ENCODE measurements around the gene TUBB6. TPM values are rescaled to one million over a fixed set of nuclear protein-coding genes. Genes with fewer than 3 reads are reported as not detected.

Gene TUBB6
- total and polyA plus RNA-seq, 2 donors (not counting 1 experiment from before 2014, with no cell fraction given) = 269 to 646 TPM

DNA sequence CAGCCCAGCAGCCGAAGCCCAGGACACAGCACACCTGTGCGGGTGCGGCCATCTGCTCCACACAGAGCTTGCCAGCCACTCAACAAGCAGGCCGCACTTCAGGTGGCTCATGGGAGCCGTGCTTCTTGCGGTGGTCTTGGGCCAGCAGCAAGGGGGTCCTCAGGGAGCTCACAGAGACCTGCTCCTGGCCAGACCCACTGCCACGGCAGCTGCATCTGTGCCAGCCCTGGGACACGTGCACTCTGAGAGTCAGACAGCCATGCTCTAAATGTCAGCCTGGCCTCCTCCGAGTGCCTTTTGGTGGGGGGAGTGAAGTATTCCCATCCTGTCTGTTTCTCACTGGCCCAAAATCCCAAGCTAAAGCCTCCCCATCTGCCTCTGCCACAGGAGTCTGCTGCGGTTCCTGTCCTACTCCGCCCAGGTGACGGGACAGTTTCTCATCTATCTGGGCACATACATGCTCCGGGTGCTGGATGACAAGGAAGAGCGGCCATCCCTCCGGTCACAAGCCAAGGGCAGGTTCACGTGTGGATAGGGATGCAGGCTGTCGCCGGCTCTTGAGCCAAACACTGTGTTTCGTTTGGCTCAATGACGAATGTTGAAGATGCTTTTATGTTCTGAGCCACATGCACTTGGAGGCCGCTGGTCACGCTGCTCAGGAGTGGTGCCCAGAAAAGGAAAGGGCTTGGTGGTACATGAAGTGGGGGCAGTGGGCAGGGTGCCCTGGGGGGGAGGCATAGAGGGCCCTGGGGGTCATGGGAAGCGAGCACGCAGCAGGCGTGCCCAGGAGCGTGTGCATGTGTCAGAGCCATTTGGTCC is 31.1 kb upstream of the TUBB6 start:
- Histone ChIP-seq H3K79me2 (ENCODE audit: control insufficient read depth, insufficient read depth, low read length) (no peaks in the 10 kb centered on the region), H4K20me1 (ENCODE audit: control insufficient read depth, extremely low read depth, insufficient read depth, low read length) (no peaks in the 10 kb centered on the region), H3K27me3 (ENCODE audit: control insufficient read depth, insufficient read depth, low read length) (no peaks in the 10 kb centered on the region), H3K4me2 (ENCODE audit: extremely low read depth, insufficient read depth, low read length) (no peak overlapping the region), H3K27ac (ENCODE audit: insufficient read depth, low read length) (no peak overlapping the region), H3K4me3 (replicated peaks in 1 of 4; ENCODE audit: control extremely low read depth in 1 of 4, insufficient read depth in 1 of 4, low read depth in 3 of 4, low read length in 4 of 4) (no peak overlapping the region), H3K36me3 (ENCODE audit: control insufficient read depth, insufficient read depth, low read length) (no peaks in the 10 kb centered on the region), H3K9me3 (ENCODE audit: control insufficient read depth, insufficient read depth, low read depth, low read length) (no peaks in the 10 kb centered on the region), H2AFZ (ENCODE audit: low read length) (no peak overlapping the region), H3K4me1 (ENCODE audit: control insufficient read depth, extremely low read depth, insufficient read depth, low read length) (peaks cover 21% of the 10 kb centered on the region), H3K9ac (ENCODE audit: insufficient read depth, low read length) (no peak overlapping the region)
- TF ChIP-seq, protein P1, sequence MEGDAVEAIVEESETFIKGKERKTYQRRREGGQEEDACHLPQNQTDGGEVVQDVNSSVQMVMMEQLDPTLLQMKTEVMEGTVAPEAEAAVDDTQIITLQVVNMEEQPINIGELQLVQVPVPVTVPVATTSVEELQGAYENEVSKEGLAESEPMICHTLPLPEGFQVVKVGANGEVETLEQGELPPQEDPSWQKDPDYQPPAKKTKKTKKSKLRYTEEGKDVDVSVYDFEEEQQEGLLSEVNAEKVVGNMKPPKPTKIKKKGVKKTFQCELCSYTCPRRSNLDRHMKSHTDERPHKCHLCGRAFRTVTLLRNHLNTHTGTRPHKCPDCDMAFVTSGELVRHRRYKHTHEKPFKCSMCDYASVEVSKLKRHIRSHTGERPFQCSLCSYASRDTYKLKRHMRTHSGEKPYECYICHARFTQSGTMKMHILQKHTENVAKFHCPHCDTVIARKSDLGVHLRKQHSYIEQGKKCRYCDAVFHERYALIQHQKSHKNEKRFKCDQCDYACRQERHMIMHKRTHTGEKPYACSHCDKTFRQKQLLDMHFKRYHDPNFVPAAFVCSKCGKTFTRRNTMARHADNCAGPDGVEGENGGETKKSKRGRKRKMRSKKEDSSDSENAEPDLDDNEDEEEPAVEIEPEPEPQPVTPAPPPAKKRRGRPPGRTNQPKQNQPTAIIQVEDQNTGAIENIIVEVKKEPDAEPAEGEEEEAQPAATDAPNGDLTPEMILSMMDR (conservative IDR thresholded peaks at IDR 0.05 in 1 of 2, IDR thresholded peaks at IDR 0.05 in 1 of 2; ENCODE audit: low read depth in 1 of 2, low read length in 2 of 2) = no peak
- TF ChIP-seq EZH2 (IDR thresholded peaks at IDR 0.05; ENCODE audit: low read length, missing control alignments) = no peak
- no peak for DNase-seq (ENCODE audit: low read depth in 2 of 2)

DNA sequence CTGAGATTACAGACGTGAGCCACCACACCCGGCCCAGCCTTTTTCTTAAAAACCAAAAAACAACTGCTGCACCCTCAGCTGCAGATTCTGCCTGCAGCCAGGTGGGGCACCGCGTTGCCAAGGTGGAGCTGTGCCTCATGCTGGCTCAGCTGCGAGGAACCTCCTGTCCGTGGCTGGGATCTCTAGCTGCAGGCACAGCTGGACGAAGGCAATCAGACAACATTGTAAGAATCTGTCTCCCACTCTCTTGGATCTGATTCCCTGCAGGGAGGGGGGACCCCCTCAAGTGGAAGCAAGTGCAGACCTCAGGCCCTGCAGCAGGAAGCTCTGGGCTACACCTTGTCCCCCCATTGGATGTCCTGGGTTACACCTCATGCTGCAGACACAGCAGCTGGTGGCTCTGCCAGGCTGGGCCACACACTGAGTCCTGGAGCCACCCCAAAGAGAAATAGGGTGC is 29.8 kb upstream of the TUBB6 start:
- Histone ChIP-seq H4K20me1 (ENCODE audit: control insufficient read depth, extremely low read depth, insufficient read depth, low read length) (no peaks in the 10 kb centered on the region), H3K9ac (ENCODE audit: insufficient read depth, low read length) (peak overlapping the region; percentile 84), H3K4me1 (ENCODE audit: control insufficient read depth, extremely low read depth, insufficient read depth, low read length) (peaks cover 24% of the 10 kb centered on the region), H2AFZ (ENCODE audit: low read length) (no peak overlapping the region), H3K4me2 (ENCODE audit: extremely low read depth, insufficient read depth, low read length) (peak overlapping the region; percentile 83), H3K79me2 (ENCODE audit: control insufficient read depth, insufficient read depth, low read length) (no peaks in the 10 kb centered on the region), H3K36me3 (ENCODE audit: control insufficient read depth, insufficient read depth, low read length) (no peaks in the 10 kb centered on the region), H3K27me3 (ENCODE audit: control insufficient read depth, insufficient read depth, low read length) (no peaks in the 10 kb centered on the region), H3K27ac (ENCODE audit: insufficient read depth, low read length) (peak overlapping the region; percentile 99), H3K9me3 (ENCODE audit: control insufficient read depth, insufficient read depth, low read depth, low read length) (no peaks in the 10 kb centered on the region), H3K4me3 (replicated peaks in 1 of 4; ENCODE audit: control extremely low read depth in 1 of 4, insufficient read depth in 1 of 4, low read depth in 3 of 4, low read length in 4 of 4) (peak overlapping the region; percentile 36 to 60 (median 52))
- no peak for TF ChIP-seq EZH2 (IDR thresholded peaks at IDR 0.05; ENCODE audit: low read length, missing control alignments)
- TF ChIP-seq, protein P1 (conservative IDR thresholded peaks at IDR 0.05 in 1 of 2, IDR thresholded peaks at IDR 0.05 in 1 of 2; ENCODE audit: low read depth in 1 of 2, low read length in 2 of 2) = peak in 1 of 2 donors; percentile 6
- peak in 1 of 2 donors; percentile 18 for DNase-seq (ENCODE audit: low read depth in 2 of 2)

DNA sequence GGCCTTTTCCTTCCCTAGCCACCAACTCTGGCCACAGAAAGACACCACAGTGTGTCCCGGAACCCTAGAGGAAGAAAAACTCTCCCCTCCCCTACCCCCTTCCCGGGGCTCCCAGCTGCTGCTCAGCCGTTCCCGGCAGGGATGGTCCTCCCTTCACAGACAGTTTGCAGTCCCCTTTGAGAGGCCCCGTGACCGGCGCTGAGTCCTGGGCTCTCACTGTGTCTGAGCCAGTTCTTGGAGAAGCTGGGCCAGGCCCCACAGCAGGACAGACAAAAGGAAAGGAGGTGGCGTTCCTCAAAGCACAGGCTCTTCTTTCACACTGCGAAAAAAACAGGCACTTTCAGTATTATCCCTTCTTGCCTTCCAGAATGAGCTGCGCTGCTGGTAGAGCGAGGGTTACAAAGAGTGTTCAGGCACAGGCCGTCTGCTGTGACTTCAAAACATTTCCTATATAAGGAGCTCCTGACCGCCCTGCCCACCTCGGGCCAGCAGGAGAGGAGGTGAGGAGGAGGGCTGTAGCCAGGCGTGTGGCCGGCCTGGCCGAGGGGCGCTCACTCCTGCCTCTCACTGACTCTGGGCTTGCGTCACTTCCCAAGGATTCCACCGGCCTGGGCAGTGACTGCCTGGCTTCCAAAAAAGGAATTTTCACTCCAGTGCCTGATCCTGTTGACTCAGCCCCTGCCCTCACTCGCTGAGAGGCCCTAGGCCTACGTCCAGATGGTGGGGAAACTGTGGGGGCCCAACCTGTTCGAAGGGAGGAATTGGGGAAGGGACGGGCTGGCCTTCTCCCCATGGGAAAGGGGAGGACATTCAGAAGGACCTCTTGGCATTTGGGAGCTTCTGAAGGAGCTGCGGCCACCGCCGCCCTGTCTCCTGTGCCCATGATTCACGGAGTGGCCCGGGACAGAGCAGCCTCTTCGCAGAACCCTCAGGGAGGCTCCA is 29.0 kb upstream of the TUBB6 start:
- Histone ChIP-seq H3K9me3 (ENCODE audit: control insufficient read depth, insufficient read depth, low read depth, low read length) (no peaks in the 10 kb centered on the region), H4K20me1 (ENCODE audit: control insufficient read depth, extremely low read depth, insufficient read depth, low read length) (no peaks in the 10 kb centered on the region), H3K27ac (ENCODE audit: insufficient read depth, low read length) (peak overlapping the region; percentile 99), H3K27me3 (ENCODE audit: control insufficient read depth, insufficient read depth, low read length) (no peaks in the 10 kb centered on the region), H3K36me3 (ENCODE audit: control insufficient read depth, insufficient read depth, low read length) (no peaks in the 10 kb centered on the region), H3K4me2 (ENCODE audit: extremely low read depth, insufficient read depth, low read length) (peak overlapping the region; percentile 83), H3K4me1 (ENCODE audit: control insufficient read depth, extremely low read depth, insufficient read depth, low read length) (peaks cover 24% of the 10 kb centered on the region), H3K79me2 (ENCODE audit: control insufficient read depth, insufficient read depth, low read length) (no peaks in the 10 kb centered on the region), H3K9ac (ENCODE audit: insufficient read depth, low read length) (peak overlapping the region; percentile 84), H2AFZ (ENCODE audit: low read length) (peak overlapping the region; percentile 61), H3K4me3 (replicated peaks in 1 of 4; ENCODE audit: control extremely low read depth in 1 of 4, insufficient read depth in 1 of 4, low read depth in 3 of 4, low read length in 4 of 4) (peak overlapping the region; percentile 36 to 60 (median 52))
- no peak for TF ChIP-seq EZH2 (IDR thresholded peaks at IDR 0.05; ENCODE audit: low read length, missing control alignments)
- TF ChIP-seq, protein P1 (conservative IDR thresholded peaks at IDR 0.05 in 1 of 2, IDR thresholded peaks at IDR 0.05 in 1 of 2; ENCODE audit: low read depth in 1 of 2, low read length in 2 of 2) = no peak
- DNase-seq (ENCODE audit: low read depth in 2 of 2) = peak; percentile 97 to 98

Data from fibroblast of lung (primary cell).